AG04450 (cell line): Measurements from ENCODE around the gene ANKRD53. TPM values are rescaled to one million over a fixed set of nuclear protein-coding genes. Genes with fewer than 3 reads are reported as not detected.

Experiments used
- CTCF ChIA-PET: fragments of 300-600, 350-600 bp; formaldehyde crosslinking; extraction: SDS; loops from one replicate; lab custom pipeline; 2022; ENCODE audit warnings: antibody characterized with exemption, inconsistent platforms; lab: Charles Lee
- POLR2A ChIA-PET: fragments of 350-600 bp; formaldehyde crosslinking; extraction: SDS; loops from one replicate; lab custom pipeline; 2021; ENCODE audit warnings: antibody characterized with exemption, inconsistent platforms; lab: Yijun Ruan, JAX
- DNase-seq: peaks from one replicate; pipeline ENCODE4 v3.0.0-alpha.2; 2011; ENCODE audit warnings: low read depth, low spot score
- H3K27ac ChIP-seq: one replicate; pipeline ENCODE4 v1.5.1; 2012; ENCODE audit warnings: low read depth, low read length, control low read depth
- H3K27me3 ChIP-seq: one replicate; pipeline ENCODE4 v1.6.0; 2012; ENCODE audit warnings: low read length; ENCODE audit not compliant: control insufficient read depth, insufficient read depth
- H3K4me3 ChIP-seq: 2 replicates; pipeline ENCODE4 v1.5.1; 2011; ENCODE audit warnings: mild to moderate bottlenecking, low read depth, low read length, control low read depth
- H3K9me3 ChIP-seq: 2 replicates; pipeline ENCODE4 v1.5.1; 2012; ENCODE audit warnings: low read length; ENCODE audit not compliant: control insufficient read depth, insufficient read depth
- CTCF ChIP-seq: IDR thresholded peaks from 2 replicates; pipeline ENCODE4 v1.5.1; 2011; ENCODE audit warnings: low read depth, low read length, control low read depth, inconsistent platforms
- polyA plus RNA-seq: library from polyadenylated mRNA; depleted of rRNA; stranded (reverse); fragments of >200 nt; gene quantifications from 2 replicates; pipeline ENCODE4 v1.2.3, GENCODE V29; 2011

The ANKRD53 gene
- polyA plus RNA-seq, 1 experiment, result 0.72 TPM

GRCh38 chr2:70962211-70962884, 16.1 kb upstream of the ANKRD53 start:
- DNase-seq, result no peak

GRCh38 chr2:70962885-70963878, 15.2 kb upstream of the ANKRD53 start:
- H3K27ac ChIP-seq, result no peak overlapping the region
- peaks cover 5% of the 10 kb centered on the region for H3K27me3 ChIP-seq
- TF ChIP-seq CTCF, result no peak
- POLR2A ChIA-PET, result no interaction called here
- DNase-seq, result no peak
- CTCF ChIA-PET, result interaction anchor here (2.0 to 5.2 kb wide), 5 partner anchors 9 to 92 kb away, joined by 8 to 46 read pairs (median 22); partner anchors contain the start of gene ANKRD53
- H3K4me3 ChIP-seq, result no peak overlapping the region
- H3K9me3 ChIP-seq, result no peaks in the 10 kb centered on the region

More at GRCh38 chr2:70962211-70962884, 16.1 kb upstream of the ANKRD53 start:
- H3K9me3 ChIP-seq, result no peaks in the 10 kb centered on the region
- TF ChIP-seq CTCF, result no peak
- H3K27me3 ChIP-seq, result peaks cover 5% of the 10 kb centered on the region
- no peak overlapping the region for H3K4me3 ChIP-seq
- ChIA-PET POLR2A (no interaction called here), CTCF (interaction anchor here (0.7 to 3.8 kb wide), 3 partner anchors 12 to 42 kb away, joined by 3 to 21 read pairs (median 4); no protein-coding TSS in a partner anchor)
- H3K27ac ChIP-seq, result no peak overlapping the region

- POLR2A ChIA-PET, result no interaction called here
These were observed 14.3 kb upstream of the ANKRD53 start for GRCh38 chr2:70964133-70964532.

GRCh38 chr2:70964596-70965386, 13.6 kb upstream of the ANKRD53 start:
- POLR2A ChIA-PET, result interaction anchor here (1.6 kb wide), 1 partner anchor 17 kb away, joined by 5 read pairs; no protein-coding TSS in a partner anchor
- Histone ChIP-seq H3K27me3 (peaks cover 9% of the 10 kb centered on the region), H3K27ac (no peak overlapping the region), H3K4me3 (peak overlapping the region; percentile 60), H3K9me3 (no peaks in the 10 kb centered on the region)
- peak; percentile 78 for TF ChIP-seq CTCF
- DNase-seq, result peak; percentile 29
- CTCF ChIA-PET, result interaction anchor here (0.6 to 5.2 kb wide), 21 partner anchors 9 to 335 kb away, joined by 3 to 46 read pairs (median 4); partner anchors contain the start of gene ANKRD53

More at GRCh38 chr2:70964133-70964532, 14.3 kb upstream of the ANKRD53 start:
- peaks cover 9% of the 10 kb centered on the region for H3K27me3 ChIP-seq
- CTCF ChIA-PET, result interaction anchor here (0.7 to 5.2 kb wide), 10 partner anchors 10 to 93 kb away, joined by 3 to 46 read pairs (median 10); partner anchors contain the start of gene ANKRD53
- no peaks in the 10 kb centered on the region for H3K9me3 ChIP-seq
- no peak for TF ChIP-seq CTCF
- DNase-seq, result no peak
- no peak overlapping the region for H3K4me3 ChIP-seq
- no peak overlapping the region for H3K27ac ChIP-seq
